Neuronal stem cell (in vitro differentiated cells): Measurements from ENCODE around the gene PCBP2. TPM values are rescaled to one million over a fixed set of nuclear protein-coding genes. Genes with fewer than 3 reads are reported as not detected.
A peak's percentile ranks its signal among the peaks of the same experiment; 100 is the strongest.
"Not testable (repeated sequence)": the region's sequence is repeated elsewhere in the genome, so short reads cannot be mapped to it uniquely, and the experiment has no call there.

Source experiments
- DNase-seq: peaks from one replicate; pipeline ENCODE4 v3.0.0-alpha.2; 2013; ENCODE audit warnings: low spot score
- H2AFZ ChIP-seq: one replicate; pipeline ENCODE4 v1.6.1; 2013; ENCODE audit warnings: mild to moderate bottlenecking, low read length, inconsistent platforms
- H2AK5ac ChIP-seq: 2 replicates; pipeline ENCODE4 v1.6.1; 2013; ENCODE audit warnings: low read depth, mild to moderate bottlenecking, inconsistent platforms, low read length, moderate library complexity, mixed read lengths
- H2BK120ac ChIP-seq: 2 replicates; pipeline ENCODE4 v1.6.1; 2013; ENCODE audit warnings: low read depth, mild to moderate bottlenecking, inconsistent platforms, low read length, moderate library complexity, mixed read lengths
- H2BK12ac ChIP-seq: one replicate; pipeline ENCODE4 v1.6.1; 2013; ENCODE audit warnings: low read length, inconsistent platforms
- H2BK15ac ChIP-seq: 2 replicates; pipeline ENCODE4 v1.6.1; 2013; ENCODE audit warnings: mild to moderate bottlenecking, low read length, inconsistent platforms, mixed read lengths
- H2BK5ac ChIP-seq: one replicate; pipeline ENCODE4 v1.6.1; 2013; ENCODE audit warnings: inconsistent platforms, mild to moderate bottlenecking, low read length, moderate library complexity
- H3K14ac ChIP-seq: one replicate; pipeline ENCODE4 v1.6.1; 2013; ENCODE audit warnings: low read length, inconsistent platforms
- H3K18ac ChIP-seq: 2 replicates; pipeline ENCODE4 v1.6.1; 2013; ENCODE audit warnings: low read length, inconsistent platforms
- H3K23ac ChIP-seq: 2 replicates; pipeline ENCODE4 v1.6.1; 2013; ENCODE audit warnings: low read depth, mild to moderate bottlenecking, mixed read lengths, low read length, inconsistent platforms; ENCODE audit not compliant: poor library complexity
- H3K27ac ChIP-seq: replicated peaks from 3 replicates; pipeline ENCODE4 v1.5.1; 2013; ENCODE audit warnings: low read length, inconsistent platforms
- H3K27me3 ChIP-seq, 3 experiments: 2 replicates each; pipeline ENCODE4 v1.6.1; 2013; ENCODE audit warnings: low read length in 3 of 3, mild to moderate bottlenecking in 2 of 3, inconsistent platforms in 1 of 3, low read depth in 1 of 3, mixed read lengths in 1 of 3, moderate library complexity in 1 of 3; ENCODE audit not compliant: control insufficient read depth in 3 of 3, insufficient read depth in 3 of 3
- H3K36me3 ChIP-seq, 2 donors: replicated peaks in 1 of 2; 2 replicates each; pipeline ENCODE4 v1.6.1; 2013; ENCODE audit warnings: low read length in 2 of 2; ENCODE audit not compliant: control insufficient read depth in 2 of 2, insufficient read depth in 2 of 2
- H3K4ac ChIP-seq: 2 replicates; pipeline ENCODE4 v1.6.1; 2013; ENCODE audit warnings: inconsistent platforms, mild to moderate bottlenecking, low read length, moderate library complexity
- H3K4me1 ChIP-seq, 2 donors: 1 replicate in 1 of 2; 2 replicates in 1 of 2; pipeline ENCODE4 v1.6.1; 2013; ENCODE audit warnings: low read length in 2 of 2, low read depth in 1 of 2; ENCODE audit not compliant: control insufficient read depth in 2 of 2, insufficient read depth in 1 of 2
- H3K4me2 ChIP-seq: one replicate; pipeline ENCODE4 v1.6.1; 2013; ENCODE audit warnings: mild to moderate bottlenecking, low read length, inconsistent platforms; ENCODE audit not compliant: insufficient read depth, poor library complexity, severe bottlenecking
- H3K4me3 ChIP-seq, 2 donors: 2 replicates each; pipeline ENCODE4 v1.5.1; 2013; ENCODE audit warnings: low read length in 2 of 2, mild to moderate bottlenecking in 2 of 2, inconsistent platforms in 1 of 2, moderate library complexity in 1 of 2
- H3K79me1 ChIP-seq: one replicate; pipeline ENCODE4 v1.6.1; 2013; ENCODE audit warnings: low read depth, mild to moderate bottlenecking, inconsistent platforms, low read length, moderate library complexity
- H3K9ac ChIP-seq: one replicate; pipeline ENCODE4 v1.6.1; 2013; ENCODE audit warnings: mild to moderate bottlenecking, low read depth, low read length, inconsistent platforms; ENCODE audit not compliant: poor library complexity
- H3K9me3 ChIP-seq, 2 donors: replicated peaks in 1 of 2; 2 replicates each; pipeline versions ENCODE3 to v1.6.1; 2013; ENCODE audit warnings: low read length in 2 of 2, mild to moderate bottlenecking in 2 of 2, inconsistent platforms in 1 of 2, low read depth in 1 of 2, mixed read lengths in 1 of 2, moderate library complexity in 1 of 2; ENCODE audit not compliant: control insufficient read depth in 2 of 2, insufficient read depth in 1 of 2
- H4K8ac ChIP-seq: one replicate; pipeline ENCODE4 v1.6.1; 2013; ENCODE audit warnings: low read depth, mild to moderate bottlenecking, inconsistent platforms, low read length, moderate library complexity
- H4K91ac ChIP-seq: one replicate; pipeline ENCODE4 v1.6.1; 2013; ENCODE audit warnings: low read length, low read depth, mild to moderate bottlenecking, inconsistent platforms; ENCODE audit not compliant: poor library complexity
- WGBS, 2 donors: extraction: QIAGEN DNeasy Blood & Tissue Kit; methylation state at CpG; one replicate each; pipeline ENCODE4 v1.1.7; 2013; ENCODE audit warnings: missing lambda C conversion rate in 2 of 2, mixed read lengths in 1 of 2; ENCODE audit not compliant: insufficient read length in 2 of 2, insufficient replicate concordance in 1 of 2; ENCODE audit errors: extremely low coverage in 2 of 2; 5-methylcytosine and 5-hydroxymethylcytosine counted together
- polyA plus RNA-seq, 2 experiments: library from polyadenylated mRNA; stranded (reverse); fragments of 200-250 nt; gene quantifications; one replicate each; pipeline ENCODE4 v1.2.3, GENCODE V29; 2013

PCBP2 gene
- 903 TPM for polyA plus RNA-seq (2013, experiment 1 of 2)
- 910 TPM for polyA plus RNA-seq (2013, experiment 2 of 2)

DNA sequence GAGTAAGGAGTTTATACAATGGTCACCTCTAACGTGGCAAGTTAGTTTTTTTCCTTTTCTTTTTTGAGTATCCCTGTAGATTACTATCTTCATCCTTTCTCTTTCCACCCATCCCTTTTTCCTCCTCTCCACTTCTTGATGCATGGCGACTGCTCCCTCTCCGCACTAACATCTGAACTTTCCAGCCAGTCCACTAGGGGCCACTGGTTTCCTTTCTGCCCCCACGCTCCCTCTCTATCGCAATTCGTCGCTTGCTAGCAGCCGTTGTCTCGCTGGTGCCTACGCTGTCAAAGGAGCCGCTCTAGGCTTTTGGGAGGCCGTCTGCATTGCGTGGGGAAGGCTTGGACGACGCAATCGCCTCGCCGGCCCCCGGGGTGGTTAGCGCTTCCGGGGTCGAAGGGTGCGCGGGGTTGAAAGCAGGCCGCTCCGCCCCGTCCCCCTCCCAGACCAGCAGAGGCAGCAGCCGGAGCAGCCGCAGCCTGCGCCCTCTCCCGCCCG, at the start of gene PCBP2:
Gene PCBP2, plus strand, starts transcription at position 442 of the 498 bp plus-strand sequence. CDS start 2,699 bp downstream, outside the sequence.
- Histone ChIP-seq H2BK120ac (peak within 1 kb of the TSS; percentile 99), H3K4me2 (peak within 1 kb of the TSS; percentile 36), H3K36me3 (peaks cover 21 to 46% of the 10 kb centered on the region in 2 donors), H4K8ac (no peak within 1 kb of the TSS), H2AFZ (peak within 1 kb of the TSS; percentile 65), H3K4ac (peak within 1 kb of the TSS; percentile 10), H2BK5ac (no peak within 1 kb of the TSS), H4K91ac (peak within 1 kb of the TSS; percentile 79), H3K27ac (peak within 1 kb of the TSS; percentile 98), H3K23ac (peak within 1 kb of the TSS; percentile 96), H3K4me3 (peak within 1 kb of the TSS; percentile 95 to 100), H3K9ac (peak within 1 kb of the TSS; percentile 97), H3K14ac (peak within 1 kb of the TSS; percentile 71), H3K4me1 (peaks cover 2 to 16% of the 10 kb centered on the region in 2 donors), H3K9me3 (peaks cover 0 to 2% of the 10 kb centered on the region in 2 donors), H3K79me1 (no peaks in the 10 kb centered on the region), H2AK5ac (peak within 1 kb of the TSS; percentile 97), H3K27me3 (no peaks in the 10 kb centered on the region), H3K18ac (peak within 1 kb of the TSS; percentile 99), H2BK15ac (no peak within 1 kb of the TSS), H2BK12ac (no peak within 1 kb of the TSS)
- no CpG with 5 or more reads among the region's 32 CpGs for WGBS, 2 donors
- DNase-seq: peak; percentile 99

DNA sequence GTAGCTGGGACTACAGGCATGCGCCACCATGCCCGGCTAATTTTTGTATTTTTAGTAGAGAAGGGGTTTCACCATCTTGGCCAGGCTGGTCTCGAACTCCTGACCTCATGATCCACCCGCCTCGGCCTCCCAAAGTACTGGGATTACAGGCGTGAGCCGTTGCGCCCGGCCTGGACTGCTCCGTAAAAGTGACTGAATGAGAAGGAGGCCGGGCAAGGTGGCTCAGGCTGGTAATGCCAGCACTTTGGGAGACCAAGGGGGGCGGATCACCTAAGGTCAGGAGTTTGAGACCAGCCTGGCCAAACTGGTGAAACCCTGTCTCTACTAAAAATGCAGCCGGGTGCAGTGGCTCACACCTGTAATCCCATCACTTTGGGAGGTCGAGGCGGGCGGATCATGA, 49.6 kb upstream of the PCBP2 start:
- not testable (repeated sequence) for H2BK12ac ChIP-seq, H3K4me2 ChIP-seq, H3K79me1 ChIP-seq, H4K8ac ChIP-seq, H3K14ac ChIP-seq, H2AFZ ChIP-seq, H3K4me1 ChIP-seq, H2BK5ac ChIP-seq, H3K4ac ChIP-seq, H3K27me3 ChIP-seq, H4K91ac ChIP-seq, H3K18ac ChIP-seq, H3K9me3 ChIP-seq, H2AK5ac ChIP-seq, DNase-seq, H2BK15ac ChIP-seq, H3K23ac ChIP-seq, H2BK120ac ChIP-seq, H3K4me3 ChIP-seq, H3K27ac ChIP-seq, H3K9ac ChIP-seq
- no CpG with 5 or more reads among the region's 16 CpGs for WGBS, 2 donors
- peaks cover 3 to 48% of the 10 kb centered on the region in 2 donors for H3K36me3 ChIP-seq

DNA sequence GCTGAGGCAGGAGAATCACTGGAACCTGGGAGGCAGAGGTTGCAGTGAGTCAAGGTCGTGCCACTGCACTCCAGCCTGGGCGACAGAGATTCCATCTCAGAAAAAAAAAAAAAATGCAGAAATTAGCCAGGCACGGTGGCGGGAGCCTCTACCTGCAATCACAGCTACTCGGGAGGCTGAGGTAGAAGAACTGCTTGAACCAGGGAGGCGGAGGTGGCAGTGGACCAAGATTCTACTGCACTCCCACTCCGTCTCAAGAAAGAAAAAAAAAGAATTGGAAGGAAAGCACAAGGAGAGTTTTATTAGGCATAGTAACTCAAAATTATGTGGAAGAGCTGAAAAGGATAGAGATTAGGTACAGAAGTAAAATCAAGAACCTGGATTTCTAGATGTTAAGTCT, 49.0 kb upstream of the PCBP2 start:
- Histone ChIP-seq H3K18ac (no peak overlapping the region), H3K79me1 (peaks cover 3% of the 10 kb centered on the region), H3K4me1 (no peaks in the 10 kb centered on the region), H2BK12ac (no peak overlapping the region), H2BK120ac (no peak overlapping the region), H3K4me2 (no peak overlapping the region), H3K14ac (no peak overlapping the region), H3K27ac (no peak overlapping the region), H3K9me3 (peaks cover 2 to 5% of the 10 kb centered on the region in 2 donors), H3K36me3 (peaks cover 3 to 45% of the 10 kb centered on the region in 2 donors), H3K4ac (no peak overlapping the region), H3K9ac (no peak overlapping the region), H2BK15ac (no peak overlapping the region), H2AFZ (no peak overlapping the region), H4K91ac (no peak overlapping the region), H3K27me3 (no peaks in the 10 kb centered on the region), H3K23ac (no peak overlapping the region), H3K4me3 (no peak overlapping the region), H2BK5ac (no peak overlapping the region), H4K8ac (no peak overlapping the region), H2AK5ac (no peak overlapping the region)
- DNase-seq: no peak
- no CpG with 5 or more reads among the region's 7 CpGs for WGBS, 2 donors

DNA sequence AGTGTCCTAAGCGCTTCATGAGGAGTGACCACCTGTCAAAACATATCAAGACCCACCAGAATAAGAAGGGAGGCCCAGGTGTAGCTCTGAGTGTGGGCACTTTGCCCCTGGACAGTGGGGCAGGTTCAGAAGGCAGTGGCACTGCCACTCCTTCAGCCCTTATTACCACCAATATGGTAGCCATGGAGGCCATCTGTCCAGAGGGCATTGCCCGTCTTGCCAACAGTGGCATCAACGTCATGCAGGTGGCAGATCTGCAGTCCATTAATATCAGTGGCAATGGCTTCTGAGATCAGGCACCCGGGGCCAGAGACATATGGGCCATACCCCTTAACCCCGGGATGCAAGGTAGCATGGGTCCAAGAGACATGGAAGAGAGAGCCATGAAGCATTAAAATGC, 41.0 kb upstream of the PCBP2 start:
- no peak overlapping the region for H4K91ac ChIP-seq
- no peak overlapping the region for H2BK15ac ChIP-seq
- H3K14ac ChIP-seq: no peak overlapping the region
- H2BK5ac ChIP-seq: peak overlapping the region; percentile 54
- no peak overlapping the region for H2BK120ac ChIP-seq
- H3K4me2 ChIP-seq: no peak overlapping the region
- H3K27me3 ChIP-seq: no peaks in the 10 kb centered on the region
- DNase-seq: no peak
- H3K9me3 ChIP-seq: peaks cover 0 to 2% of the 10 kb centered on the region in 2 donors
- H4K8ac ChIP-seq: no peak overlapping the region
- no peak overlapping the region for H2AFZ ChIP-seq
- peak overlapping the region; percentile 34 for H3K23ac ChIP-seq
- no peak overlapping the region for H2BK12ac ChIP-seq
- no peaks in the 10 kb centered on the region for H3K79me1 ChIP-seq
- no CpG with 5 or more reads among the region's 5 CpGs for WGBS, 2 donors
- H3K4me3 ChIP-seq: no peak overlapping the region
- H3K9ac ChIP-seq: no peak overlapping the region
- peaks cover 10 to 21% of the 10 kb centered on the region in 2 donors for H3K4me1 ChIP-seq
- H3K27ac ChIP-seq: no peak overlapping the region
- H2AK5ac ChIP-seq: no peak overlapping the region
- H3K4ac ChIP-seq: no peak overlapping the region
- peaks cover 15 to 71% of the 10 kb centered on the region in 2 donors for H3K36me3 ChIP-seq
- no peak overlapping the region for H3K18ac ChIP-seq
